ENCODE measurements around the gene ACAD9. TPM values are rescaled to one million over a fixed set of nuclear protein-coding genes. Genes with fewer than 3 reads are reported as not detected.

ACAD9 gene
- total RNA-seq, 1 experiment from 2014 or later: 43.1 TPM

DNA sequence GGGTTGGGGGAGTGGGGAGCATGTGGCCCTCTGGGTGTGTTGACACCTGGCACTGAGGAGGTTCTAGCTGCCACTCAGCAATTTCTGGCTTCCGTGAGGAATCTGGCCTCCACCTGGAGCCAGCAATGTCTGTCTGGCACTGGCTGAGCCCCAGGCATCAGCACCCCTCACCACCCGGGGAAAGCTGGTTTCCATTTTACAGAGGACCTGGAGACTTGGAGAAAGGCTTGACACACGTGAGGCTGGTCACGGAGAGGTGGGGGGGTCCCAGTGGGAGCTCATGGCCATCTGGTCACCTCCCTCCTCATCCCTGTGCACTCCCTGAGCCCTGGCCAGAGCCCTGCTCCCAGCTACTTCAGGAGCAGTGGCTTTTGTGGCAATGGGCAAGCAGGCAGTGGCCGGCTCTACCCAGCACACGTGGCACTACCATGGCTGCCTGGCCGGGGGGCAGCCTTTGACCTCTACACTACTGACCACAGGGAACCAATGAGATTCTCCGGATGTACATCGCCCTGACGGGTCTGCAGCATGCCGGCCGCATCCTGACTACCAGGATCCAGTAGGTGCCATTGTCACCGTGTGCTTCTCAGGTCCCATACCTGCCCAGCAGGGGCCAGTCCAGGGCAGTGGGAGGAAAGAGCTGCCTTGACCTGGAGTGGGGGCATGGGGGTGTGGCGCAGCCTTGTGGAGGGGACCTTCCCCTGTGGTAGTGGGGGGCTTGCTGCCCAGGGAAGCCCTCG lies 28.5 kb downstream of the ACAD9 start:
- Mint-ChIP-seq H3K9me3 (ENCODE audit: unreplicated experiment) (no peaks in the 10 kb centered on the region), H3K27ac (ENCODE audit: low read depth, unreplicated experiment) (no peak overlapping the region), H3K4me1 (ENCODE audit: insufficient read depth, unreplicated experiment) (no peaks in the 10 kb centered on the region), H3K27me3 (ENCODE audit: insufficient read depth, unreplicated experiment) (no peaks in the 10 kb centered on the region), H3K36me3 (ENCODE audit: insufficient read depth, unreplicated experiment) (peaks cover 64% of the 10 kb centered on the region), H3K4me3 (ENCODE audit: unreplicated experiment) (no peak overlapping the region)
- CTCF ChIA-PET: no interaction called here
- no peak for DNase-seq (ENCODE audit: unreplicated experiment)
- BruUV-seq (replicated peaks): no TSS peak
- intact Hi-C loops (cut with micrococcal nuclease): no loop called here
- TF ChIP-seq, protein P1, sequence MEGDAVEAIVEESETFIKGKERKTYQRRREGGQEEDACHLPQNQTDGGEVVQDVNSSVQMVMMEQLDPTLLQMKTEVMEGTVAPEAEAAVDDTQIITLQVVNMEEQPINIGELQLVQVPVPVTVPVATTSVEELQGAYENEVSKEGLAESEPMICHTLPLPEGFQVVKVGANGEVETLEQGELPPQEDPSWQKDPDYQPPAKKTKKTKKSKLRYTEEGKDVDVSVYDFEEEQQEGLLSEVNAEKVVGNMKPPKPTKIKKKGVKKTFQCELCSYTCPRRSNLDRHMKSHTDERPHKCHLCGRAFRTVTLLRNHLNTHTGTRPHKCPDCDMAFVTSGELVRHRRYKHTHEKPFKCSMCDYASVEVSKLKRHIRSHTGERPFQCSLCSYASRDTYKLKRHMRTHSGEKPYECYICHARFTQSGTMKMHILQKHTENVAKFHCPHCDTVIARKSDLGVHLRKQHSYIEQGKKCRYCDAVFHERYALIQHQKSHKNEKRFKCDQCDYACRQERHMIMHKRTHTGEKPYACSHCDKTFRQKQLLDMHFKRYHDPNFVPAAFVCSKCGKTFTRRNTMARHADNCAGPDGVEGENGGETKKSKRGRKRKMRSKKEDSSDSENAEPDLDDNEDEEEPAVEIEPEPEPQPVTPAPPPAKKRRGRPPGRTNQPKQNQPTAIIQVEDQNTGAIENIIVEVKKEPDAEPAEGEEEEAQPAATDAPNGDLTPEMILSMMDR (IDR thresholded peaks at IDR 0.05; ENCODE audit: unreplicated experiment): no peak
- POLR2A ChIA-PET: interaction anchor here (2.5 kb wide), 1 partner anchor 12 kb away, joined by 7 read pairs; no protein-coding TSS in a partner anchor

DNA sequence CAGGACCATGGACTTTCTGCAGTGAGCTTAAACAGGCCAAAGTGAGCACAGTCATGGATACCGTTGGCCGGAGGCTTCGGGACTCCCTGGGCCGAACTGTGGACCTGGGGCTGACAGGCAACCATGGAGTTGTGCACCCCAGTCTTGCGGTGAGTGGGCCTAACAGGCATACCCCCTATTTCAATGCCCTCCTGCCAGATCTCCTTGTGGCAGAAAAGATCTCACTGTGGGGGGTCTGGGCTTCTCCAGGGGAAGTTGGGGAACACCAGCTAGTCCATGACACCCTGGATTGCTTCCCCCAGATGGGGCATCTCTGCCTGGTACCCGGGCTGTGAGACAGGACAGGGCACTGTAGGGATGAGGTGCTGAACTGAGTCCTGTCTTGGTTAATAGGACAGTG lies 29.5 kb downstream of the ACAD9 start:
- Mint-ChIP-seq H3K27ac (ENCODE audit: low read depth, unreplicated experiment) (no peak overlapping the region), H3K9me3 (ENCODE audit: unreplicated experiment) (no peaks in the 10 kb centered on the region)
- POLR2A ChIA-PET: interaction anchor here (0.6 to 2.5 kb wide), 2 partner anchors 11 to 99 kb away, joined by 4 to 7 read pairs; no protein-coding TSS in a partner anchor

DNA sequence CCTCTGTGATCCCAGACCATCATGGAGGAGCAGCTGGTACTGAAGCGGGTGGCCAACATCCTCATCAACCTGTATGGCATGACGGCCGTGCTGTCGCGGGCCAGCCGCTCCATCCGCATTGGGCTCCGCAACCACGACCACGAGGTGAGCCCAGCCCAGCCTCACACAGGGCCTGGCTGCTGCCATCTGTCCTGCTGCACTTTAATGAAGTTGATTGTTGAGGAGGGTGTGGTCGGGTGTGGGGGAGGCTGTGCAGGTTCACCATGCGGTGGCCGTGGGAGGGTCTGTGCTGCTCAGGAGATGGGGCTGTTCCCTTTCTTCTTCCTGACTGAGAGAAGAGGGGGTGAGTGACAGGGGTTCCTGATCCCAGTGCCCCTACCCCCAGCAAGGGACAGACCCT lies 30.6 kb downstream of the ACAD9 start:
- TF ChIP-seq, protein P1 (IDR thresholded peaks at IDR 0.05; ENCODE audit: unreplicated experiment): no peak
- no peaks in the 10 kb centered on the region for H3K4me1 Mint-ChIP-seq (ENCODE audit: insufficient read depth, unreplicated experiment)
- intact Hi-C loops (cut with micrococcal nuclease): no loop called here
- ChIA-PET CTCF (interaction anchor here (0.6 kb wide), 1 partner anchor 13 kb away, joined by 3 read pairs; no protein-coding TSS in a partner anchor), POLR2A (interaction anchor here (2.5 kb wide), 1 partner anchor 10 kb away, joined by 7 read pairs; no protein-coding TSS in a partner anchor)
- no peaks in the 10 kb centered on the region for H3K9me3 Mint-ChIP-seq (ENCODE audit: unreplicated experiment)
- H3K4me3 Mint-ChIP-seq (ENCODE audit: unreplicated experiment): no peak overlapping the region
- H3K27ac Mint-ChIP-seq (ENCODE audit: low read depth, unreplicated experiment): no peak overlapping the region
- no TSS peak for BruUV-seq (replicated peaks)
- H3K36me3 Mint-ChIP-seq (ENCODE audit: insufficient read depth, unreplicated experiment): peaks cover 46% of the 10 kb centered on the region
- DNase-seq (ENCODE audit: unreplicated experiment): no peak
- H3K27me3 Mint-ChIP-seq (ENCODE audit: insufficient read depth, unreplicated experiment): no peaks in the 10 kb centered on the region

More for the DNA sequence above, 29.5 kb downstream of the ACAD9 start:
- peaks cover 56% of the 10 kb centered on the region for H3K36me3 Mint-ChIP-seq (ENCODE audit: insufficient read depth, unreplicated experiment)
- H3K27me3 Mint-ChIP-seq (ENCODE audit: insufficient read depth, unreplicated experiment): no peaks in the 10 kb centered on the region
- CTCF ChIA-PET: interaction anchor here (0.6 kb wide), 1 partner anchor 12 kb away, joined by 4 read pairs; no protein-coding TSS in a partner anchor
- H3K4me3 Mint-ChIP-seq (ENCODE audit: unreplicated experiment): no peak overlapping the region
- H3K4me1 Mint-ChIP-seq (ENCODE audit: insufficient read depth, unreplicated experiment): no peaks in the 10 kb centered on the region
- no TSS peak for BruUV-seq (replicated peaks)
- no peak for DNase-seq (ENCODE audit: unreplicated experiment)
- TF ChIP-seq, protein P1 (IDR thresholded peaks at IDR 0.05; ENCODE audit: unreplicated experiment): no peak
- intact Hi-C loops (cut with micrococcal nuclease): no loop called here

DNA sequence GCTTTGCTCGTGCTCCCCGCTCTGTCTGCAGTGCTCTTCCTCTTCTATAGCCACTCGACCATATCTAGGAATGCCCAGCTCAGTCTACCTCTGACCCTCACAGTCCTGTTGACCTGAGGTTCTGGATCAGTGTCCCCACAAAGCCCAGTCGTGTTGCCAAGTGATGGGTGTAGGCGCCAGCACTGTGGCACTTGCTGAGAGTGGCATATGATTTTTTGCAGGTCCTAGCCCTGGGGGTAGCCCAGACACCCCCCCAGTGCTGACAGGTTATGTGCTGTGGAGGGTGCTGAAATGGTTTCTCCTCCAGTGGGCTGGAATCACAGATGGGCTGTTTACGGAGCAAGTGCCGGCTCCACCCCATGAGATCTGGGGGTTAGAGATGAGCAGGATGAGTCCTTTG lies 32.5 kb downstream of the ACAD9 start:
- TF ChIP-seq, protein P1 (IDR thresholded peaks at IDR 0.05; ENCODE audit: unreplicated experiment): no peak
- no TSS peak for BruUV-seq (replicated peaks)
- Mint-ChIP-seq H3K9me3 (ENCODE audit: unreplicated experiment) (no peaks in the 10 kb centered on the region), H3K4me1 (ENCODE audit: insufficient read depth, unreplicated experiment) (no peaks in the 10 kb centered on the region), H3K4me3 (ENCODE audit: unreplicated experiment) (no peak overlapping the region), H3K36me3 (ENCODE audit: insufficient read depth, unreplicated experiment) (peaks cover 48% of the 10 kb centered on the region), H3K27me3 (ENCODE audit: insufficient read depth, unreplicated experiment) (no peaks in the 10 kb centered on the region), H3K27ac (ENCODE audit: low read depth, unreplicated experiment) (no peak overlapping the region)
- no peak for DNase-seq (ENCODE audit: unreplicated experiment)
- CTCF ChIA-PET: interaction anchor here (0.7 kb wide), 1 partner anchor 316 kb away, joined by 3 read pairs; no protein-coding TSS in a partner anchor
- POLR2A ChIA-PET: no interaction called here
- intact Hi-C loops (cut with micrococcal nuclease): no loop called here
